Measurements from ENCODE around the gene ROR2.

GRCh38 chr9:91644433-91644832, 305.6 kb downstream of the ROR2 start:
- TF ChIP-seq EZH2 (IDR thresholded peaks at IDR 0.05; ENCODE audit: insufficient read depth, poor library complexity, severe bottlenecking) = no peak
- no peak for TF ChIP-seq EZH2phosphoT487 (IDR thresholded peaks at IDR 0.05; ENCODE audit: insufficient read depth, low read depth)

Data from GM23248 (cell line).